ENCODE measurements around the gene GSAP.

DNA sequence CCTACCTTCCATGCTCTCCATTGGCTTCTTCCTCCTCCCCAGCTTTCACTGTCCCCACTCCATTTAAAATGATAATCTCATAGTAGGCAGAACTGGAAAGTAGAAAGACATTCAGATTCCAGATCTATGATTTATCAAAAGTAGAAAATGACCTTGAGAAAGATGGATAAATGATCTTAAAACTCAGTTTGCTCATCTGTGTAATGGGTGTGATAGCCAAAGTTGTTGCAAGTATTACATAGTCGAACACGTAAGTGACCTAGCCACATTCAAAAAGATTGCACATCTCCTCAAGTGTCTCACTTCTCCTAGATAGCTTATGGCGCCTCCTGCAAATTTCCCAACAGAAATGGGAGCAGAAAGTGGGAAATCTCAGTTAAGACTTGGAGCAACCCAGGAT lies 126.8 kb downstream of the GSAP start:
- TF ChIP-seq CTCF (IDR thresholded peaks at IDR 0.05) (no peak), POLR2A (IDR thresholded peaks at IDR 0.05; ENCODE audit: low read depth) (no peak), POLR2AphosphoS5 (IDR thresholded peaks at IDR 0.05) (no peak), EP300 (IDR thresholded peaks at IDR 0.05) (no peak)

All from esophagus muscularis mucosa (tissue), 4 donors.